ENCODE measurements around the gene CALCOCO1.

Gene CALCOCO1

DNA sequence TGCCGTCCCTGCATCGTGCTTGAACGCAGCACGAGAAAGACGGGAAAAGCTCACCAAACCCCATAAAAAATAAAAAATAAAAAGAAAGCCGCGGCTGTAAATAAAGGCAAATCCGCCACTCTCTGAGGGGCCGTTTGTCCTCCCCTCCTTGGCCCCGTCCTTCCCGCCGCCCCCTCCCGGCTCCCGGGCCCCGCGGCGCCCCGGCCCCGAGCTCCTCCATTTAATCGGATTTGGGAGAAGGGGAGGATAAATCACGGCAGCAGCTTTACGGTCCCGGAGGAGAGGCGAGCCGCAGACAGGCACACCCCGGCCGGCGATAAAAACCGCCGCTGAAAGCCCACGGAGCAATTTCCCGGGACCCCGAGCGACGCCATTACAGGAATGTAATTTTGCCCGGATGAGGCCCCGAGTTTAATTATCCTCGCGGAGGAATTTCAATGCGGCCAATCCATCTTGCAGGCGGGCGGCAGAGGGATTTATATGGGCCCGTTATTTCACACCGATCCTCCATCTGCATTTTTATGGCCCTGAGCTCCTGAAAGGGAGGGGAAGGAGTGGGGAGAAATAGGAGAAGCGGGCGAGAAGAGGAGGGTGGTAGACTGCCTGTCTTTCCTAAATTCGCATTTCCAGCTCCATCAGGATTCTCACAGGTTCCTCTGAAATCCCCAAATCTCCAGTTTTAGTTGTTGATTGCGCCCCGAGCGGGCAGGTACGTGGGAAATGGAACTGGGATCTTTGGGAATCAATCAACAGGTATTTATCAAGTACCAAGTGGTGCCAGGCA lies 50.0 kb downstream of the CALCOCO1 start:
- DNase-seq: no peak

DNA sequence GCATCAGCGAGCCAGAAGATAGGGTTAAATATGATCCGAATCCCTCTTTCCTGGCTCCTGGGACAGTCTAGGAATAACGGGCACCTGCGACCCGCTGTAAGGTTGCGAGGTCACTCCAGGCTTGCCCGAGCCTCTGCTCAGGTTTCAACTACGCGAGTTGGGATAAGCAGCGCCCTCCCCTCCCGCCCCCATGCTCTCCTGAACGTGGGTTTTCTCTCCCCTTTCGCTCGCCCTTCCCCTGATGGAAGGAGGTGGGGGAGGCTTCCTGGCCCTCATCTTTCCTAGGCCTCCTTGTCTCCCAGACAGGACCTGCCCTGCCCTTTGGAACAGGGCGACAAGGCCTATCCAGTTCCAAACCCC lies 50.6 kb downstream of the CALCOCO1 start:
- no peak for DNase-seq
- in situ Hi-C loops (cut with MboI; ENCODE audit: low pct_unique_long_range_greater_than_20kb, low sequenced_read_pairs): no loop called here

More for the DNA sequence above, 50.0 kb downstream of the CALCOCO1 start:
- in situ Hi-C loops (cut with MboI; ENCODE audit: low pct_unique_long_range_greater_than_20kb, low sequenced_read_pairs): no loop called here

DNA sequence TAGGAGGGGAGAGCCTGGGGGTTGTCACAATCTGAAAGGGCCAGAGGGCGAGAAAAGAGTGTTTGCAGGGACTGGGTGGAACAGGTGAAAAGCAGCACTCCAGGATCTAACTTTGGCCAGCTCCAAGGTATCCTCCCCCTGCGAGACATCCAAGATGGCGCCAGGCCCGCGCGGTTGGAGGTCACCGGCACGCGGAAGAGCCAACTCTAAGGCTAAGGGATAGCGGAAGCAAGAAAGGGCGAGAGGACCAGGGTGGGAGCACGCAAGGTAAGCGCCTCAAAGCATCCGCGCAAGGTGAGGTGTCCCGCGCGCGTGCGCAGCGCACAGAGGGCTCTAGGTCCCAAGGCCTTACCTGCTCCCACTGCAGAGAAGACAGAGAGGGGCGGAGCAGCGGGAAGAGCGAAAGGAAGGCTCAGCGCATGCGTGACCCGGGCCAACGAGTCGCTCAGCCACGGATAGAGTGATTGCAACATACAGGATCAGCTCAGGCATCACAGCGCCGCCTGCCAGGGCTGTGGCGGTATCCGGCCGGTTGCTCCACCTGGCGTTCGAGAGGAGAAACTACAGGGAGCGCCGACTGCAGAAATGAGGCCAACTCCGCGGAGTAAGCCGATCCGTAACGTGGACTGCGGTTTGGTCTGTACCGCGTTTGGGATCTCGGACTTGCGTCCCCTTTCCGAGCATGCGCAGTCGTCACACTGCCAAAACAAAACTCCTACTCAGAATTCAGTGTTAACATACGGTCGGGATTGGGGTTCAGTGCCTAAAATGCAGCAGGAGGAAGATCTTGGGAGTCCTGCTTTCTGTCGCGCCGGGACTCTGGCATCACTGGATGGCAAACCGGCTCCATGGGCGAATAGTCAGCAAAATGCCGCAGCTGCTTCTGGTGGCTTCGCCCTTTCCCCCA lies 51.3 kb downstream of the CALCOCO1 start, which contains the start of gene ATP5MC2:
TSS of gene ATP5MC2 (minus strand) at position 383 of the 907 bp plus-strand sequence. CDS start 3,469 bp downstream, outside the sequence.
- peak; percentile 100 for DNase-seq
- in situ Hi-C loops (cut with MboI; ENCODE audit: low pct_unique_long_range_greater_than_20kb, low sequenced_read_pairs): no loop called here

DNA sequence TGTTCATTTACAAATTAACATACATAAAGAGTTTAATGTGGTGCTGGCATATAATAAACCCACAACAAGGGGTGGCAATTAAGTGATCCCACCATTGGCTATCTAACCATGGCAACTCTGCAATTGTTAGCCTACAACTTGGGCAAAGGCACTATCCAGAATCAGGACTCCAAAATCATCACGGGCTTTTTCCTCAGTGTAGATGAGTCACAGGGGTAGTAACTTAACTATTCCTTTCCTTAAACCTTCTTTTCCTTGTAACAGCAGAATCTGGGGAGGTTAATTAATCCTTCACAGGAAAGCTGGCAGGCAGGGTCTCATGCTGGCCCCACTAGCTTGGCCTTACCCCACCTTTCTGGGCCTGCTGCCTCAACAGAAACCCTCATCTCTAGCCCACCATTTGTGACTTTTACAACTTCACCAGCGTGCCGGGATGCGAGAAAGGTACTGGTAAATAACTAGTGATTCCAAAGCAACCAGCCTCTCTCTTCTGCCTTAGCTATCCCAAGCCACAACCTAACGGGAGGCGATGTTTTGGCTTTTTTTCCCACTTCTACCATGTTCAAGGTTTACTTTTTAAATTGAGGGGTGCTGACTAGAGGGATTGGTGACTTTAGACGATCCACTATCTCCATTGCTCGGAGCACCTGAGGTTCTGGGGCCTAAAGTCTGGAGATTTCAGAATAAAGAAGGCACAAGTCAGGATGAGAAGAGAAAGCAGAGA lies 52.1 kb downstream of the CALCOCO1 start:
- in situ Hi-C loops (cut with MboI; ENCODE audit: low pct_unique_long_range_greater_than_20kb, low sequenced_read_pairs): no loop called here

DNA sequence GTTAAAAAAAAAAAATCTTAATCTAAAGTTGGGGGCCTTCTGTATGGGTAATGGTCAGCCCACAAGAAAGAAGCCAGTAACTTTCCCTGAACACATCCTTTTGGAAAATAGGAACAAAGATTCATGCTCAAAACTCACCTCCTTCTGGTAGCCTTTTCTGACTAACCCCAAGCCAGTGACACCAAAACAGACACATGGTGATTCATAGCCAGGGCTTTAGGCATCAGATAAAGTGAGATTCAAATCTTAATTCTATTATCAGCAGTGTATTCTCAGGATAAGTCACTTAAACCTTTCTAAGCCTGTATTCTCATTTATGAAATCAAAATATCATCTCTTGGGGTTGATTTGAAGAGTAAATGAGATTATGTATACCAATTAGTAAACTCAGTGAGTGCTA lies 56.3 kb downstream of the CALCOCO1 start:
- no peak for DNase-seq
- in situ Hi-C loops (cut with MboI; ENCODE audit: low pct_unique_long_range_greater_than_20kb, low sequenced_read_pairs): no loop called here

More for the DNA sequence above, 52.1 kb downstream of the CALCOCO1 start:
- DNase-seq: no peak

DNA sequence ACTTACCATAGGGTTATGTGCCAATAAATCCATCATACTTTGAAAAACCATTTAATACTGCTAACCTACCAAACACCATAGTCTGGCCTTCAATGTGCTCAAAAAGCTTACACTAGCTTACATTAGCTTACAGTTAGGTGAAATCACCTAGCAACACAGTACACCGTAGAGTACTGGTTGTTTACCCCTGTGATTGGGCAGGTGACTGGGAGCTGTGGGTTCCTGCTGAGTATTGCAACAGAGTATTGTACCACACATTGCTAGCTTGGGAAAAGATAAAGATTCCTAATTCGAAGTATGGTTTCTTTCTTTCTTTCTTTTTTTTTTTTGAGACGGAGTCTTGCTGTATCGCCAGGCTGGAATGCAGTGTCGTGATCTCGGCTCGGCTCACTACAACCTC lies 56.9 kb downstream of the CALCOCO1 start:
- no peak for DNase-seq
- in situ Hi-C loops (cut with MboI; ENCODE audit: low pct_unique_long_range_greater_than_20kb, low sequenced_read_pairs): no loop called here

DNA sequence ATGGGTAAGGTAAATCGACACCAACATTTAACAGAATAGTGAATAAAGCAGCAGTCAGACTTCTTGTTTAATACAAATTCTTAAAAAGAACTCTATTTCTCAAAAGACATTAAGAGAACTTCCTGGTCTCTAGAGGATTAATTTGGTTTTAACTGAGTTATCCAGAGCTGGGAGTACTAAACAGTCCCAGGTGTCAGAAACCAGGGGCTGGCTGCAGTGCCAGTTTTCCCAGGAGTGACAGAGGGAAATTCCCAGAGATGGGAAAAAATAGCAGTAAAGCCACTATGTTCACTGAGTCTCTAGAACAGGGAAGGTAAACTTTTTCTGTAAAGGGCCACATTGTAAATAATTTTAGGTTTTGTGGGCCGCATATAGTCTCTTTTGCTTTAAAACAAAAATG lies 60.2 kb downstream of the CALCOCO1 start:
- in situ Hi-C loops (cut with MboI; ENCODE audit: low pct_unique_long_range_greater_than_20kb, low sequenced_read_pairs): no loop called here

DNA sequence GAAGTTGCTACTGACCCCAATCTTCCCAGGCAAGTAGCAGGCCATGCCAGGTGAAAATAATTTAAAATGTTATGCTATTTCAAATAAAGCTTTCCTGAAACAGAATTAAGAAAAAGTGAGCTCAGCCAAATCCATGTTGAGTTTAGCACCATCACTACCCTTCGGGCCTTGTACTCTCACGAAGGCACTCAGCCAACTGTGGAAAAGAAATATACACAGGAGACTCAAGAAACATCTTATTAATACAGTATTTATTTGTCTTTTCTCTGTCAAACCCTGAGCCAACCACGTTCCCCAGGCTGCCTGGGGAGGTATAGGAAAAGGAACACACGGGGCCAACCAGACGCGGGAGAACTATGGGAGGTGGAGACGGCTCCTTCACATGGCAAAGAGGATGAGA lies 62.3 kb downstream of the CALCOCO1 start:
- no peak for DNase-seq
- in situ Hi-C loops (cut with MboI; ENCODE audit: low pct_unique_long_range_greater_than_20kb, low sequenced_read_pairs): no loop called here

More for the DNA sequence above, 60.2 kb downstream of the CALCOCO1 start:
- no peak for DNase-seq

DNA sequence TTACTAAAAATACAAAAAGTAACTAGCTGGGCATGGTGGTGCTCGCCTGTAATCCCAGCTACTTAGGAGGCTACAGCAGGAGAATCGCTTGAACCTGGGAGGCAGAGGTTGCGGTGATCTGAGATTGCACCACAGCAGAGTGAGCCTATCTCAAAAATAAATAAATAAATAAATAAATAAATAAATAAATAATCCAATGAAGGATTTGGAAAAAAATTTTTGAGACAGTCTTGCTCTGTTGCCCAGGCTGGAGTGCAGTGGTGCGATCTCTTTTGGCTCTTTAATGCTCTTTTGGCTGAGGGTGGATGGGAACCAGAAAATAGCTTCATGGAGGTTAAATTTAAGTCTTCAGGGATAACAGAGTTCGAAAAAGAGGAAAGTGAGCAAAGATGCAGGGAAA lies 63.1 kb downstream of the CALCOCO1 start:
- in situ Hi-C loops (cut with MboI; ENCODE audit: low pct_unique_long_range_greater_than_20kb, low sequenced_read_pairs): no loop called here
- no peak for DNase-seq

DNA sequence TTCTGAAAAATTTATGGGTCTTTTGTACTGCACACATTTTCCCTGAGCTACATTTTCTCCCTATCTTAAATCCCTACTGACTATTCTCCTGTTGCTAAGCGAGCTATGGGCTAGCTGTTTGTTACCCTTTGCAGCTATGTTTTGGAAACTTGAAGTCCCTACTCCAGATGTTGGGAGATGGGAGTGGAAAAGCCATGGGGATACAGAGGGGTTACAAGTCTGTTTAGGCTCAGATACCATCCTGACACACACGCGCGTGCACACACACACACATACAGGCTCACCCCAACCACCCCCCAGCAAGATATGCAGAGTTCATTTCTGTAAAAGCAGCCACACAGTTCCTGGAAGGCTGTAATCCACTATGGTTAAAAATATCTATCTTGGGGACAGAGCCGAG lies 67.2 kb downstream of the CALCOCO1 start:
- DNase-seq: no peak
- in situ Hi-C loops (cut with MboI; ENCODE audit: low pct_unique_long_range_greater_than_20kb, low sequenced_read_pairs): no loop called here

DNA sequence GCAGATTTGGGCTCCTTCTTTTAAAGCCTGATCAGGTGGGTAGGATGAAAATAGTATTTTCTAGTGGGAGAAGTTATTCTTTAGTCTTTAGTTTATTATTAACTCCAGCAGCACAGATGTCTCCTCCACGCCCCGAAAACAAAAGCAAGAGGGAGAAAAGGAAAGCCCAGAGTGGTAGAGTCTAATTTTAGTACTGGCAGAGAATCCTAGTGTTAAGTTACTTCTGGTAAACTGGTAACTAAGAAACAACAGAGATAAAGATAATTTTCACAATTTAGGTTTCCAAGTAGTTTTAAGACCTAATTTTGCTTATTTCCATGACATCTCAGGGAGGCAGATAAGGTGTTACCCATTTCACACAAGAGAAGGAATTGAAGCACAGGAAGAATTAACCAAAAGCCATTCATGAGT lies 67.7 kb downstream of the CALCOCO1 start:
- in situ Hi-C loops (cut with MboI; ENCODE audit: low pct_unique_long_range_greater_than_20kb, low sequenced_read_pairs): no loop called here
- no peak for DNase-seq

DNA sequence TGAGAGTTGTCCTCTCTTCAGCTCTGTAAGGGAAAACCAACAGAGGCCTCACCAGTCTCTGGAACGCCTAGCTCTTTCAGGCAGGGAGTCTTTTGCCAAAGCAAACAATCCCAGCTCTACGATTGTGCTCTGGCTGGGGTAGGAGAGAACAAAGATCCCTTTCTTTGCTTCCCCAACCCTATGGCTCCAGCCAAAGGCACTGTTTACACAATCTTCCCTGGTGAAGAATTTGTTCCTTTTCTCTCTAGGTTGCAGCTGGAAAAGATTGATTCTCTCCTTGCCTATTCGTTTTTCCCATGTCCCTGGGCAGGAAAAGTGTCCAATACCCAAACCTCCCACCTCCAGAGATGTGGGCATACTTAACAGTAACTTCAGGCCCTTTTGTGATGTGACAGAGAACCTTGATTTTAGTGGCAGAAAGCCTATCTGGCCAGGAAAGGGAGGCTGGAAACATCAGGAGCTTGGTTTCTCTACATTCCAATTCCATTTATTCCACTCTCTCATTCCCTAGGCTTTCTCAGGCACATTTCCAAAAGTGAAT lies 68.2 kb downstream of the CALCOCO1 start:
- no peak for DNase-seq
- in situ Hi-C loops (cut with MboI; ENCODE audit: low pct_unique_long_range_greater_than_20kb, low sequenced_read_pairs): no loop called here
